ENCODE measurements around the gene PLPP3.

PLPP3 gene

DNA sequence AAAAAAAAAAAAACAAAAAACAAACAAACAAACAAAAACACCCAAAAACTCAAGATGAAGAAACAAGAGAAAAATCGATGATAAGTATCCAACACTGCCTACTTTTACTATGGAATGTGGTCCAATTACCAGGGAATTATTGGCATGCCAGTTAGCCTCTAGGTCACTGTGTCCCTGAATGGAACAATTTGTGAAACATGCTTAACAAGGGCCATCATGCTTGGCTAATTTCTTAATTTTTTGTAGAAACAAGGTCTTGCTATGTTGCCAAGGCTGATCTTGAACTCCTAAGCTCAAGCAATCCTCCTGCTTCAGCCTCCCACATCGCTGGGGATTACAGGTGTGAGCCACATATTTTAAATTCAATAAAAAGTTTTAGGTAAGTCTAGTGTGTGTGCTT, 23.9 kb downstream of the PLPP3 start:
- TF ChIP-seq, protein P1, sequence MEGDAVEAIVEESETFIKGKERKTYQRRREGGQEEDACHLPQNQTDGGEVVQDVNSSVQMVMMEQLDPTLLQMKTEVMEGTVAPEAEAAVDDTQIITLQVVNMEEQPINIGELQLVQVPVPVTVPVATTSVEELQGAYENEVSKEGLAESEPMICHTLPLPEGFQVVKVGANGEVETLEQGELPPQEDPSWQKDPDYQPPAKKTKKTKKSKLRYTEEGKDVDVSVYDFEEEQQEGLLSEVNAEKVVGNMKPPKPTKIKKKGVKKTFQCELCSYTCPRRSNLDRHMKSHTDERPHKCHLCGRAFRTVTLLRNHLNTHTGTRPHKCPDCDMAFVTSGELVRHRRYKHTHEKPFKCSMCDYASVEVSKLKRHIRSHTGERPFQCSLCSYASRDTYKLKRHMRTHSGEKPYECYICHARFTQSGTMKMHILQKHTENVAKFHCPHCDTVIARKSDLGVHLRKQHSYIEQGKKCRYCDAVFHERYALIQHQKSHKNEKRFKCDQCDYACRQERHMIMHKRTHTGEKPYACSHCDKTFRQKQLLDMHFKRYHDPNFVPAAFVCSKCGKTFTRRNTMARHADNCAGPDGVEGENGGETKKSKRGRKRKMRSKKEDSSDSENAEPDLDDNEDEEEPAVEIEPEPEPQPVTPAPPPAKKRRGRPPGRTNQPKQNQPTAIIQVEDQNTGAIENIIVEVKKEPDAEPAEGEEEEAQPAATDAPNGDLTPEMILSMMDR (IDR thresholded peaks at IDR 0.05; ENCODE audit: low read depth, low read length, missing control alignments) = no peak
- no peak for DNase-seq (ENCODE audit: extremely low read depth, low read depth)
- no peak overlapping the region for H3K4me3 ChIP-seq (replicated peaks; ENCODE audit: low read depth, low read length)

DNA sequence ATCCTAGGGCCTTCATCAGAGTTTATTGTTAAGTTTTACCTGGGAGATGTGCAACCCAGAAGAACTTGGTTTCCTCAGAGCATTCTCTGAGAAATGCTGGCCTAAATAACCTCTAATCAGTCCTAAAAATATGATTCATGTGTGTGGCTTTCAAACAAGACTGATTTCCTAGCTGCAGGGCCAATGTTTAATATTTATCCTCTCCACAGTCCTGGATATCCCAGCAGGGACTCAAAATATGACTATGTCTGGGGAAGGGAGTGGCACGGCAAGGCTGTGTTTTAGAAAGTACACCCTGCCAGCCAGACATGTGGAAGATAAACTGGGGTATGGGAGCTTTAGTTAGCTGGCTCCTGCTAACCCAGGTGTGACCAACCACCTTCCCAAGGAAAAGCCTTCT, 26.3 kb downstream of the PLPP3 start:
- no peak for DNase-seq (ENCODE audit: extremely low read depth, low read depth)
- TF ChIP-seq, protein P1 (IDR thresholded peaks at IDR 0.05; ENCODE audit: low read depth, low read length, missing control alignments) = no peak

DNA sequence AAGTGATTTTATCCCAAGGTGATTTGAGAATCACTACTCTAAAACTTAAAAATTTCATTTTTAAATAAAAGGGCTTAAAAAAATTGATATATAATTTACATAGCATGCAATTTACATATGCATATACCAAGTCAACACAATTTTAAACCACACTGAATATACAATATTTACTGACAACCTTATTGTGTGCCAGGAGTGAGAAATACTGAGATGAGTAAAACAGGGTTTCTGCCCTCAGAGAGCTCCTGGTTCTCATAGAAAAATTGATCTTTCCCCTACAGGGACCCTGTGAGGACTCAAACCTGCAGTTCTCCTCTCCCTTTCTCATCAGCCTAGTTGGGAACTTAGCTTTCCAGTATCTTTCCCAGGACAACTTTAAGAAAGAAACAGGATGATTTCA, 27.0 kb downstream of the PLPP3 start:
- TF ChIP-seq, protein P1 (IDR thresholded peaks at IDR 0.05; ENCODE audit: low read depth, low read length, missing control alignments) = no peak
- no peak for DNase-seq (ENCODE audit: extremely low read depth, low read depth)
- H3K4me3 ChIP-seq (replicated peaks; ENCODE audit: low read depth, low read length) = no peak overlapping the region

More for the DNA sequence above, 26.3 kb downstream of the PLPP3 start:
- no peak overlapping the region for H3K4me3 ChIP-seq (replicated peaks; ENCODE audit: low read depth, low read length)

DNA sequence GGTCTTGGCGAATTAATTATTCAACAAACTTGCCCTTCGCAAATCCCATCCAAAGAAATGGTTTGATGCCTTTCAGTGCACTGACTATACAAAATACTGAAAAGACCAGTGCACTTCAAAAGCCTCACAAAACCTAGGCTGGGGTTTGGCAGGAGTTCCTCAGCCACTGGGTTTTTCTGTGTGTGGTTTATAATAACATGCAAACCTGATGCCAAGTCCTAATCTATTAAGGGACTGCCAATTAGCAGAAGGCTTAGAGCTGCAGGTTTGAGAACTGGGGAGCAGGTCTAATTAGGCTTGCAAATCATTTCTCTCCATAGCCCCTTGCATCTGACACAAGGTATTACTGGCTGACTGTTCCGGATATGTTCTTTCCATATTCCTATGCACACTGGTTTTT, 27.7 kb downstream of the PLPP3 start:
- no peak for DNase-seq (ENCODE audit: extremely low read depth, low read depth)
- TF ChIP-seq, protein P1 (IDR thresholded peaks at IDR 0.05; ENCODE audit: low read depth, low read length, missing control alignments) = no peak
- H3K4me3 ChIP-seq (replicated peaks; ENCODE audit: low read depth, low read length) = no peak overlapping the region

DNA sequence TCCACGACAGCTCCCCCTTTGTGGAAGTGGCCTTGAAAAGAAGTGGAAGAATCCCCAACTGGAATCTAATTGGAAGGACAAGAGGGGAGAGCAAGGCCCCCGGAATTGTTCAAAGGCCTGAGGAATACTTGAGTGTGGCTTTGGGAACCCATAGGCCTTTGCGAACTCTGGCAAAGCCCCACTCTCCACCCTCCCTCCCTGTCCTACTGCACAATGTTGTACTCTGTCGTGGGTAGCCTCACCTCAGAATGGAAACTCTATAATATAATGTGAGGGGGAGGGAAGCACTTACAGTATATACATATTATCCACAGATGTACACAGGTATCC, 28.5 kb downstream of the PLPP3 start:
- no peak overlapping the region for H3K4me3 ChIP-seq (replicated peaks; ENCODE audit: low read depth, low read length)
- TF ChIP-seq, protein P1 (IDR thresholded peaks at IDR 0.05; ENCODE audit: low read depth, low read length, missing control alignments) = no peak
- no peak for DNase-seq (ENCODE audit: extremely low read depth, low read depth)

DNA sequence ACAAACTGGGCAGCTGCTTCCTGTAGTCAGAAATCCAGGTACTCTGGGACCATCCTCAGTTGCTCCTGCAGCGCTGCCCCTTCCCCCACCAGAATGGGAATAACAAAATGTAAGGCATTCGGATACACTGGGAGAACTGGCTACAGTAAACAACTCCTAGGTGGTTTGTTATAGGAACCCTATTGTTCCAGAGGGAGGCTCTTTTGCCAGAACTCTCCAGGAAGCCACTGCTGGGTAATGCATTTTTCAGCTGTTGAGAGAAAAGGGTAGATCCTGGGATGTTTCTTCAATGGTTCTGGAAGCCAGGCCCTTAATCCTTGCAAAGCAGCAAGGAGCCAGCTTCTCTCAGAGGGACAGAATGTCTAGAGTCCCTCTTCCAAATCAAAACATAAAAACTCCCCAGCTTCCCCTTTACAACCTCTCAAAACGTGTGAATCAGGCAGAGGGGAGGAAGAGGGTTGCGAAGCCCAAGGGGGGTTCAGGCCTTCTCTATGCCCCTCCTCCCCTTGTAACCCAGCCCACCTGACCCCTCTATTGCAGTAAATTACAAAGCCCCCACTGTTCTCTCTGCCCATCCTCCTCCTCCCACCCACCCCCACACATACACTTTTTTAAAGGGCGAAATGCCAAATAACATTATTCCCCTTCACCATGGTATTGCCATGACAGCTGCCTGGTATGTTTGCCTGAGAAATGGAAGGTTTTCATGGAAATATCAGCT, 29.1 kb downstream of the PLPP3 start:
- no peak overlapping the region for H3K4me3 ChIP-seq (replicated peaks; ENCODE audit: low read depth, low read length)
- no peak for DNase-seq (ENCODE audit: extremely low read depth, low read depth)
- TF ChIP-seq, protein P1 (IDR thresholded peaks at IDR 0.05; ENCODE audit: low read depth, low read length, missing control alignments) = no peak

DNA sequence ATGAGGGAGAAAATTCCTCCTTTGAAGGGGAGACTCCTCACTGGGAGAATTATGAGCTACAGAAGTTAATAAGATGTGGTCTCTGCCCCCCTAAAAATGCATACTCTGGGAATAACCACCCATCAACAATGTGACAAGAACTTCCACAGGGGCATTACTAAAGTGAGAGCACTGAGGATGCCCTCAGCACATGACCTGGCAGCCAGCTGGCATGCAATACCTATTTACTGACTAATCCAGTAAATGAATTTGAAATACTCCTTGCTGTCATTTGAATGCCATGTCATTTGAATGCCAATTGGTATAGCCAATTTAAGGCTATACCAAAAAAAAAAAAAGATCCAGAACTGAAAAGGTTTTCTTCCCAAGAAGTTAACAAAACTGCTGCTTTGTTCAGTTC, 30.8 kb downstream of the PLPP3 start:
- no peak overlapping the region for H3K4me3 ChIP-seq (replicated peaks; ENCODE audit: low read depth, low read length)
- TF ChIP-seq, protein P1 (IDR thresholded peaks at IDR 0.05; ENCODE audit: low read depth, low read length, missing control alignments) = no peak
- DNase-seq (ENCODE audit: extremely low read depth, low read depth) = no peak
